ENCODE measurements around the gene ZNF672. TPM values are rescaled to one million over a fixed set of nuclear protein-coding genes. Genes with fewer than 3 reads are reported as not detected.

ZNF672 gene
- total RNA-seq, 1 donor from 2014 or later: 41.7 TPM

- intact Hi-C loops (cut with DNase I): no loop called here
- ATAC-seq (ENCODE audit: poor library complexity) (peak; percentile 62), DNase-seq (peak; percentile 74)
Observed at GRCh38 chr1:248810727-248811513, 27.1 kb upstream of the ZNF672 start.

- DNase-seq (no peak), ATAC-seq (ENCODE audit: poor library complexity) (no peak)
- intact Hi-C loops (cut with DNase I): no loop called here
Observed at GRCh38 chr1:248811514-248812490, 26.2 kb upstream of the ZNF672 start.

GRCh38 chr1:248812736-248813425, 25.1 kb upstream of the ZNF672 start:
- intact Hi-C loops (cut with DNase I): no loop called here
- no peak for DNase-seq
- no peak for ATAC-seq (ENCODE audit: poor library complexity)

- intact Hi-C loops (cut with DNase I): no loop called here
- ATAC-seq (ENCODE audit: poor library complexity) (no peak), DNase-seq (no peak)
Observed at GRCh38 chr1:248813546-248813945, 24.5 kb upstream of the ZNF672 start.

DNA sequence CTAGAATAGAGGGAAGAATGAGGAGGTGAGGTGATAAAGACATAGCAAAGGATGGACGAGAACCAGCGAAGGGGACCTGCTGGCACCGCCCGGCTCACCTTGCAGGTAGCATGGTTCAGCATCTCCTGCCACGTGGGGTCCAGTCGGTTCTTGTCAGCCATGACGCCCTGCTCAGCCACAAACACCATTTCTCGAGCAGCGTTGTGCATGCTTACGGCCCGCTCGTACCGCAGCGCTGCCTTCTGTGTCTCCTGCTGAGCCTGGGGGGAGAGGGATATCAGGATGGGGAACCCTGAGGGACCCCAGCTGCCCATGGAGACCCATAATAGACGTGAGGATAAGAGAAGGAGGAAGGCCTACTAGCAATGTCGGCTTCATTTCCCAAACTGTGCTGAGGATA, 23.7 kb upstream of the ZNF672 start:
- intact Hi-C loops (cut with DNase I): no loop called here
- DNase-seq (no peak), ATAC-seq (ENCODE audit: poor library complexity) (no peak)

- ATAC-seq (ENCODE audit: poor library complexity): no peak
- DNase-seq: no peak
- intact Hi-C loops (cut with DNase I): no loop called here
Observed at GRCh38 chr1:248815407-248816034, 22.5 kb upstream of the ZNF672 start.

GRCh38 chr1:248816042-248816851, 21.8 kb upstream of the ZNF672 start:
- intact Hi-C loops (cut with DNase I): no loop called here
- DNase-seq (no peak), ATAC-seq (ENCODE audit: poor library complexity) (no peak)

DNA sequence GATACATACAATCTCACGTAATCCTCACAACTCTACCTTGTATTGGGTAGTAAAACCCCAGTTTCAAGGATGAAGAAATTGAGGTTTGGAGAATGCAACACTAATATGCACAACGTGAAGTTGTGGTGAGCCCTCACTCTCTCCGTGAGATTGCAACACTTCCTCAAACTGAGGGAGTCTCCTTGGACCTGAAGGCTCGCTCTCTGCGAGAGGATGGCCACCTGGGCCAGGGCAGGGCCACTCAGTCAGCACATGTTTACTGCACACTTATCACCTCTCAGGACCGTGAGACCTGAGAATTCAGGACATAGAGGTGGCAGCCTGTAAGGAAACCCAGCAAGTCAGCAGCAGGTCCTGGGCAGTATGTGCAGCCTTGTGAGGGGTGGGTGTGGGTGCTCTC, 21.0 kb upstream of the ZNF672 start:
- DNase-seq: no peak
- no peak for ATAC-seq (ENCODE audit: poor library complexity)
- intact Hi-C loops (cut with DNase I): no loop called here

- DNase-seq (no peak), ATAC-seq (ENCODE audit: poor library complexity) (peak; percentile 11)
- intact Hi-C loops (cut with DNase I): no loop called here
Observed at GRCh38 chr1:248818505-248819374, 19.3 kb upstream of the ZNF672 start.

DNA sequence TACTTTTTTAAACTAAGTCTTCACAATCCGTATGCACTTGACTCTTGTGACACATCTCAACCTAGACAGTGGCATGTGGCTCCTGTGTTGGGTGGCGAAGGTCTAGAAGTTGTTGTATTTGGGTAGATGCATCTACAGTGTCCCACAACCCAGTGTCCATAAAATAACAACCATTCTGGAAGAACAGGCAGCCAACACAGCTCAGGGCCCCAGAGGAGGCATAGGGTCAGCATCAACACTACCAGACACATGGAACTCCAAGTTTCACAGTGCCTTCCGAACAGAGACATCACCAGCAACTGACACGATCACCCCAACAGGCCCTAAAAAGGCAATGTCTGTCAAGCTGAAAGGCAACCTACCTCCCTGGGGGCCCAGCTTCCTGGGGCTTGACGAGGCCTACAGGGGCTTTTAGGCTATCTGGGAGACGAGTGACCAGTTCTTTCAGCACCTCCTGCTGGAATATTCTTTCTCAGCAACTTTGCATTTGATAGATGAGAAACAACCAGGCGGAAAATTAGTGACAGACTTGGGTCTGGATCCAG, 17.9 kb upstream of the ZNF672 start:
- intact Hi-C loops (cut with DNase I): no loop called here
- ATAC-seq (ENCODE audit: poor library complexity) (no peak), DNase-seq (no peak)

DNA sequence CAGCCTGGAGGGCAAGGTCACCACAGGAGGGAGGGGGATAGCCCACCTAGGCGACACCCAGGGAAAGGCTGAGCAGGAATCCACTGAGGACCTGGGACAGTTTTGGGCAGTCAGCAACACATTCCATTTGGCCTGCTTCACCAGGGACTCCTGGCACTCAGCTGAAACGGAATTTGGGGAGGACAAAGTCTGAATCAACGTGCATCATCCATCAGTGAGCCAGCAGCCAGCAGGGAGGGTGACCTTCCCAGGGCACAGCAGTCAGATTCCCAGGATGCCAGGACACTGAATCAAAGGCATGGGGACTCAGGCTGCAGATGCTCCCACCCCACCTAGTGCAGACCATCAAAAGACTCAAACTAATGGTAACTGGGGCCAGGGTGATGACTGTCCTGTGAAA, 16.9 kb upstream of the ZNF672 start:
- no peak for ATAC-seq (ENCODE audit: poor library complexity)

GRCh38 chr1:248821641-248822040, 16.4 kb upstream of the ZNF672 start:
- intact Hi-C loops (cut with DNase I): no loop called here
- no peak for ATAC-seq (ENCODE audit: poor library complexity)
- no peak for DNase-seq

More for the DNA sequence above, 16.9 kb upstream of the ZNF672 start:
- no peak for DNase-seq
- intact Hi-C loops (cut with DNase I): no loop called here

DNA sequence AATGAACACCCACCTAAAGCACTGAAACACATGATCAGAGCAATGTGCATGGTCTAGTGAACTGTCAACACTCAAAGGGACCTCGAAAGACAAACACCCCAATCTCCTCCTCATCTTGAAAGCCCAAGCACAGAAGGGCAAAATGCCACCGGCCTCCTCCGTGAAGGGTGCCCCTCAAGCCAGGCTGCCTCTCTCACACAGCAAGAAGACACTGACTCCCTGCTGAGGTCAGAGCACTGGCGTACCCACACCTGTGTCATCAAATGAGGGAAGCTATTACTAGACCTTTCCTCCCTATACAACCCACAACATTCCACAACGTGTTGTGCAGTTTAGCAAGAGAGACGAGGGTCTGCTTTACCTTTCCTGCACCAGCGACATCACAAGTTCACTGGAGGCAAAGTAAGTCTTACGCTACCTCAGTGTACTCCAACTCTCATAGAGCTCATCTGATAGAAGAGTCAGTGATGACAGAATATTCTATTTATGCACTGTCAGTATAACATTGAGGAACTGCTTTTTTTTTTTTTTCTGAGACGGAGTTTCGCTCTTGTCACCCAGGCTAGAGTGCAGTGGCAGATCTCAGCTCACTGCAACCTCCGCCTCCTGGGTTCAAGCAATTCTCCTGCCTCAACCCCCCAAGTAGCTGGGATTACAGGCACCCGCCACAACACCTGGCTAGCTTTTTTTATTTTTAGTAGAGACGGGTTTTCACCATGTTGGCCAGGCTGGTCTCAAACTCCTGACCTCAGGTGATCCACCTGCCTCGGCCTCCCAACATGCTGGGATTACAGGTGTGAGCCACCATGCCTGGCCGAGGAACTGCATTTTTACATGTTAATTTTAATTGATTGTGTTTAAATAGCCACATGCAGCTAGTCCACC, 15.6 kb upstream of the ZNF672 start:
- intact Hi-C loops (cut with DNase I): no loop called here
- DNase-seq (no peak), ATAC-seq (ENCODE audit: poor library complexity) (no peak)

DNA sequence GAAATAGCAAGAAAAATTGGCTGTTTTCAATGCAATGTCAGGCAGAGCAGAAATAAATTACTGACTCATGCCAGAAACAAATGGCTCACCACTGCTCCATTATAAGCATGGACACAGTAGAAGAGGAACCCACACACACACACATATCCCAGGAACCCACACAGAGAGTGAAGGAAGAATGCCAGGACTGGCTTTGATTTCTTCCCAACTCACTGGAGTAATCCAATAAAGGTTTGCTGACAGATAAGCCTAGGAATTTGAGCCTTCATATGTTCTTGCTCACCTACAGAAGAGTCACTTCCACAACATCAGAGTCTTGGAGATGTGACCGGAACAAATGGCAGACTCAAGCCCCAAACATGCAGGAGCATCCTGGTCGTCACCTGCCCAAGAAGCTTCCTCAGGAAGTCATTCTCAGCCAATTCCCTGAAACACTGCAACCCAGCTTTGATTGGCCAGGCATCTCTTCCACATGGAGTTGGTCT, 14.5 kb upstream of the ZNF672 start:
- no peak for DNase-seq
- intact Hi-C loops (cut with DNase I): no loop called here
- ATAC-seq (ENCODE audit: poor library complexity): no peak

- no peak for ATAC-seq (ENCODE audit: poor library complexity)
- no peak for DNase-seq
- intact Hi-C loops (cut with DNase I): no loop called here
Observed at GRCh38 chr1:248824301-248824700, 13.7 kb upstream of the ZNF672 start.

GRCh38 chr1:248824701-248825100, 13.3 kb upstream of the ZNF672 start:
- DNase-seq (no peak), ATAC-seq (ENCODE audit: poor library complexity) (no peak)
- intact Hi-C loops (cut with DNase I): no loop called here

Measured in Right ventricle myocardium superior (tissue), 1 donor.